HepG2 (cell line): ENCODE data around the gene P4HB. TPM values are rescaled to one million over a fixed set of nuclear protein-coding genes. Genes with fewer than 3 reads are reported as not detected.

Source experiments
- ARID4A ChIP-seq: sonication (generic); formaldehyde crosslinking; IDR thresholded peaks from 2 replicates; pipeline ENCODE4 v1.5.0; 2020; ENCODE audit warnings: mild to moderate bottlenecking, missing genetic modification reagents, borderline replicate concordance
- BCL3 ChIP-seq: sonication (generic); formaldehyde crosslinking; IDR thresholded peaks from 2 replicates; pipeline ENCODE4 v1.5.1; 2020; ENCODE audit warnings: mild to moderate bottlenecking, missing genetic modification reagents, moderate library complexity
- HNRNPLL ChIP-seq: fragments of 200-400 bp; formaldehyde crosslinking; IDR thresholded peaks from 2 replicates; pipeline ENCODE4 v1.6.1; 2017; ENCODE audit warnings: mild to moderate bottlenecking, low read depth, low read length; ENCODE audit not compliant: poor library complexity, severe bottlenecking
- IRF2 ChIP-seq: IDR thresholded peaks from 2 replicates; pipeline ENCODE4 v1.6.1; 2018; ENCODE audit warnings: missing genetic modification reagents, missing compliant biosample characterization
- MED1 ChIP-seq: sonication (generic); formaldehyde crosslinking; IDR thresholded peaks from 2 replicates; pipeline ENCODE4 v1.4.0; 2020; ENCODE audit warnings: missing genetic modification reagents
- MEIS2 ChIP-seq: sonication (generic); formaldehyde crosslinking; IDR thresholded peaks from 2 replicates; pipeline ENCODE4 v1.9.0; 2021; ENCODE audit warnings: mild to moderate bottlenecking, missing genetic modification reagents
- MNT ChIP-seq: fragments of 450-650 bp; IDR thresholded peaks from 2 replicates; pipeline ENCODE4 v1.6.1; 2016
- PATZ1 ChIP-seq: sonication (generic); formaldehyde crosslinking; IDR thresholded peaks from 2 replicates; pipeline ENCODE4 v1.4.0; 2020; ENCODE audit warnings: missing genetic modification reagents
- RARA ChIP-seq: IDR thresholded peaks from 2 replicates; pipeline ENCODE4 v1.6.1; 2016; ENCODE audit warnings: missing genetic modification reagents, missing compliant biosample characterization
- SP5 ChIP-seq: IDR thresholded peaks from 2 replicates; pipeline ENCODE4 v1.6.1; 2016; ENCODE audit warnings: low read depth, borderline replicate concordance
- ZFP91 ChIP-seq: sonication (generic); formaldehyde crosslinking; IDR thresholded peaks from 2 replicates; pipeline ENCODE4 v1.9.0; 2022; ENCODE audit warnings: missing genetic modification reagents, mild to moderate bottlenecking, borderline replicate concordance
- ZNF326 ChIP-seq: sonication (generic); formaldehyde crosslinking; IDR thresholded peaks from 2 replicates; pipeline ENCODE4 v1.4.0; 2020; ENCODE audit warnings: missing genetic modification reagents, borderline replicate concordance
- ZNF547 ChIP-seq: sonication (generic); formaldehyde crosslinking; IDR thresholded peaks from 2 replicates; pipeline ENCODE4 v1.5.1; 2020; ENCODE audit warnings: mild to moderate bottlenecking, missing genetic modification reagents
- polyA plus RNA-seq, 8 experiments: library from polyadenylated mRNA; depleted of rRNA in 3 of 8; stranded (reverse) in 7 of 8; unstranded in 1 of 8; fragments of >200 nt; fragmentation: Illumina TruSeq in 4 of 8; extraction: Trizol in 4 of 8; gene quantifications; 2 replicates each; pipeline versions ENCODE4 v1.2.1 to v1.2.3, GENCODE V29; 2011 to 2016; ENCODE audit warnings: low read depth in 4 of 8, missing spikeins in 1 of 8, mixed read lengths in 1 of 8; ENCODE audit not compliant: insufficient read depth in 1 of 8
- total RNA-seq, 5 experiments: library from RNA; depleted of rRNA; stranded (reverse); fragments of >200 nt; fragmentation: Illumina TruSeq; extraction: Trizol; gene quantifications; 2 replicates each; pipeline ENCODE4 v1.2.3, GENCODE V29; 2016; ENCODE audit warnings: low read depth in 1 of 5

P4HB gene
- total and polyA plus RNA-seq, 2 of the 13 experiments (the other 11 are each of a cell fraction or from before 2014, with no cell fraction given): 185 to 782 TPM

- TF ChIP-seq ARID4A (CRISPR knock-in tag) (peak; percentile 32; the same call in 1 of the 2 replicates), BCL3 (CRISPR knock-in tag) (0 out of 2 replicates have a peak, but pooled peaks have one; percentile 16), ZNF326 (CRISPR knock-in tag) (no peak), ZFP91 (peak; percentile 7; the same call in 1 of the 2 replicates), ZNF547 (CRISPR knock-in tag) (peak; percentile 43; the same call in 1 of the 2 replicates), IRF2 (CRISPR knock-in tag) (no peak), HNRNPLL (peak; percentile 28), MNT (peak; percentile 82), MEIS2 (CRISPR knock-in tag) (0 out of 2 replicates have a peak, but pooled peaks have one; percentile 32), SP5 (CRISPR knock-in tag) (peak; percentile 51; the same call in 1 of the 2 replicates), PATZ1 (CRISPR knock-in tag) (peak; percentile 83), MED1 (CRISPR knock-in tag) (0 out of 2 replicates have a peak, but pooled peaks have one; percentile 12), RARA (CRISPR knock-in tag) (0 out of 2 replicates have a peak, but pooled peaks have one; percentile 27)
These were observed 55.6 kb downstream of the P4HB start (continued) for GRCh38 chr17:81804559-81805399.
